ENCODE measurements around the gene MAP4K4. TPM values are rescaled to one million over a fixed set of nuclear protein-coding genes. Genes with fewer than 3 reads are reported as not detected.
A peak's percentile ranks its signal among the peaks of the same experiment; 100 is the strongest.

Gene MAP4K4
- total and polyA plus RNA-seq, 2 of the 13 experiments (the other 11 are each of a cell fraction or from before 2014, with no cell fraction given), result 105 to 264 TPM

- 0 out of 2 replicates have a peak, but pooled peaks have one; percentile 20 for TF ChIP-seq ELF1 (CRISPR knock-in tag; IDR thresholded peaks at IDR 0.05)
- TF ChIP-seq ZFP36 (IDR thresholded peaks at IDR 0.05; ENCODE audit: borderline replicate concordance, low read depth, low read length, partially characterized antibody), result no peak
- TF ChIP-seq E2F2 (CRISPR knock-in tag; IDR thresholded peaks at IDR 0.05; ENCODE audit: borderline replicate concordance), result no peak
- TF ChIP-seq KDM1A (CRISPR knock-in tag; IDR thresholded peaks at IDR 0.05), result no peak
- 0 out of 2 replicates have a peak, but pooled peaks have one; percentile 37 for TF ChIP-seq ZNF879 (CRISPR knock-in tag; IDR thresholded peaks at IDR 0.05)
- TF ChIP-seq ZFAT (CRISPR knock-in tag; conservative IDR thresholded peaks at IDR 0.05), result no peak
- TF ChIP-seq HNRNPLL (IDR thresholded peaks at IDR 0.05; ENCODE audit: low read depth, low read length, poor library complexity, severe bottlenecking), result no peak
- TF ChIP-seq ZNF18 (CRISPR knock-in tag; IDR thresholded peaks at IDR 0.05; ENCODE audit: insufficient replicate concordance), result peak; percentile 79
- peak; percentile 51; the same call in 1 of the 2 replicates for TF ChIP-seq ZSCAN9 (CRISPR knock-in tag; IDR thresholded peaks at IDR 0.05; ENCODE audit: borderline replicate concordance)
- no peak for TF ChIP-seq YY1 (IDR thresholded peaks at IDR 0.05; ENCODE audit: insufficient read depth, insufficient replicate concordance, low read depth, low read length)
- TF ChIP-seq, protein P1, sequence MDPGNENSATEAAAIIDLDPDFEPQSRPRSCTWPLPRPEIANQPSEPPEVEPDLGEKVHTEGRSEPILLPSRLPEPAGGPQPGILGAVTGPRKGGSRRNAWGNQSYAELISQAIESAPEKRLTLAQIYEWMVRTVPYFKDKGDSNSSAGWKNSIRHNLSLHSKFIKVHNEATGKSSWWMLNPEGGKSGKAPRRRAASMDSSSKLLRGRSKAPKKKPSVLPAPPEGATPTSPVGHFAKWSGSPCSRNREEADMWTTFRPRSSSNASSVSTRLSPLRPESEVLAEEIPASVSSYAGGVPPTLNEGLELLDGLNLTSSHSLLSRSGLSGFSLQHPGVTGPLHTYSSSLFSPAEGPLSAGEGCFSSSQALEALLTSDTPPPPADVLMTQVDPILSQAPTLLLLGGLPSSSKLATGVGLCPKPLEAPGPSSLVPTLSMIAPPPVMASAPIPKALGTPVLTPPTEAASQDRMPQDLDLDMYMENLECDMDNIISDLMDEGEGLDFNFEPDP (CRISPR knock-in tag; conservative IDR thresholded peaks at IDR 0.05), result no peak
- no peak for TF ChIP-seq KLF13 (CRISPR knock-in tag; IDR thresholded peaks at IDR 0.05)
- no peak for TF ChIP-seq NFE2L2 (IDR thresholded peaks at IDR 0.05; ENCODE audit: low read length)
- peak; percentile 86 for TF ChIP-seq ZGPAT (CRISPR knock-in tag; IDR thresholded peaks at IDR 0.05)
- TF ChIP-seq GATAD2A (CRISPR knock-in tag; IDR thresholded peaks at IDR 0.05), result peak; percentile 99
- peak; percentile 94 for TF ChIP-seq RARA (CRISPR knock-in tag; IDR thresholded peaks at IDR 0.05)
- no peak for TF ChIP-seq NR1H2 (CRISPR knock-in tag; IDR thresholded peaks at IDR 0.05; ENCODE audit: borderline replicate concordance, low read depth)
- 0 out of 2 replicates have a peak, but pooled peaks have one; percentile 69 for TF ChIP-seq FOXC1 (CRISPR knock-in tag; IDR thresholded peaks at IDR 0.05; ENCODE audit: borderline replicate concordance)
- TF ChIP-seq ZBTB20 (CRISPR knock-in tag; IDR thresholded peaks at IDR 0.05; ENCODE audit: borderline replicate concordance, low read depth), result peak; percentile 73; the same call in 1 of the 2 replicates
- TF ChIP-seq ZUFSP (CRISPR knock-in tag; IDR thresholded peaks at IDR 0.05; ENCODE audit: borderline replicate concordance), result no peak
- TF ChIP-seq ZFY (CRISPR knock-in tag; IDR thresholded peaks at IDR 0.05), result no peak
- TF ChIP-seq RORA (CRISPR knock-in tag; IDR thresholded peaks at IDR 0.05), result no peak
Observed at GRCh38 chr2:101763496-101764333, 66.2 kb downstream of the MAP4K4 start (continued).
